ENCODE data around the gene MRM2.

The MRM2 gene

DNA sequence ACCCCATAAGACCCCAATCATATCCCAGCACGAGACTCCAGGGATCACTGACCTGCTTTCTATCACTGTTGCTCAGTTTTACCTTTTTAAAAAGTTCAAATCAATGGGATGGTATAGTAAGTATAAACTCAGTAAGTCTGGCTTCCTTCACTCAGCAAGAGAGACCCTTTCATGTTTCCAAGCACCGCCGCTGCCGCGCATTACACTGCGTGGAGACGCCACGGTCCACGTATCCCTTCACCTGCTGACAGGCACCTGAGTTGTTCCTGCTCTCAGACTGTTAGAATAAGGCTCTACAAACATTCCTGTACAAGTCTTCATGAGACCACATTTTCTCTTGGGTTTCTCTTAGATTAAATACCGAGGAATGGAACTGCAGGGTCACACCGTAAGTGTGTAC is 37.6 kb downstream of the MRM2 start:
- H3K4me1 Mint-ChIP-seq (ENCODE audit: low read depth), result peaks cover 10% of the 10 kb centered on the region
- no peak overlapping the region for H3K27ac Mint-ChIP-seq
- peaks cover 96% of the 10 kb centered on the region for H3K36me3 Mint-ChIP-seq (ENCODE audit: low read depth)
- no peaks in the 10 kb centered on the region for H3K9me3 Mint-ChIP-seq
- intact Hi-C loops (cut with micrococcal nuclease), result no loop called here
- no peak overlapping the region for H3K4me3 Mint-ChIP-seq
- H3K27me3 Mint-ChIP-seq, result no peaks in the 10 kb centered on the region

DNA sequence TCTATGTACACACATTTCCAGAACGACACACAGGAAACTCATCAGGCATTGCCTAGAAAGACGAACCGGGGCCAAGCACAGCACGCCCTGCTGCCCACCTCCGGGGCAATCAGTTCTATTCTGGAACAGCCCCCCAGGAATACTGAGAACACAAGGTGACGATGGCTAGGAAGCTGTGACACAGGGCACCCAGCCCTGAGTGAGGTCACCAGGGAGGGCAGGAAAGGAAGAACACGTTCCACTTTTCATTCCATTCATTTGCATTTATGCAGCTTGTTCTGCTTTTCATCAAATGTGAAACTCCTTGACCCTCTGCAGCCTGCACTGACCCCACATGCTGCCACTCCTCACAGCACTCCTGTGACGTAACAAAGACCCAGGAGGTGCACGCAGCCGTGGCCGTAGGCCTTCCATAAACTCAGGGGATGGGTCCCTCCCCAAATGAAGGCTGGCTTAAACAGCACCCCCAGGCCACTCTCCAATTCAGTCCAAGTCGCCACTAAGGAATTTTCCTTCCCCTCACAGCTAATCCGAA is 38.2 kb downstream of the MRM2 start:
- no peak overlapping the region for H3K4me3 Mint-ChIP-seq
- H3K27me3 Mint-ChIP-seq, result no peaks in the 10 kb centered on the region
- no peak overlapping the region for H3K27ac Mint-ChIP-seq
- peaks cover 10% of the 10 kb centered on the region for H3K4me1 Mint-ChIP-seq (ENCODE audit: low read depth)
- intact Hi-C loops (cut with micrococcal nuclease), result no loop called here
- H3K9me3 Mint-ChIP-seq, result no peaks in the 10 kb centered on the region
- peaks cover 96% of the 10 kb centered on the region for H3K36me3 Mint-ChIP-seq (ENCODE audit: low read depth)

DNA sequence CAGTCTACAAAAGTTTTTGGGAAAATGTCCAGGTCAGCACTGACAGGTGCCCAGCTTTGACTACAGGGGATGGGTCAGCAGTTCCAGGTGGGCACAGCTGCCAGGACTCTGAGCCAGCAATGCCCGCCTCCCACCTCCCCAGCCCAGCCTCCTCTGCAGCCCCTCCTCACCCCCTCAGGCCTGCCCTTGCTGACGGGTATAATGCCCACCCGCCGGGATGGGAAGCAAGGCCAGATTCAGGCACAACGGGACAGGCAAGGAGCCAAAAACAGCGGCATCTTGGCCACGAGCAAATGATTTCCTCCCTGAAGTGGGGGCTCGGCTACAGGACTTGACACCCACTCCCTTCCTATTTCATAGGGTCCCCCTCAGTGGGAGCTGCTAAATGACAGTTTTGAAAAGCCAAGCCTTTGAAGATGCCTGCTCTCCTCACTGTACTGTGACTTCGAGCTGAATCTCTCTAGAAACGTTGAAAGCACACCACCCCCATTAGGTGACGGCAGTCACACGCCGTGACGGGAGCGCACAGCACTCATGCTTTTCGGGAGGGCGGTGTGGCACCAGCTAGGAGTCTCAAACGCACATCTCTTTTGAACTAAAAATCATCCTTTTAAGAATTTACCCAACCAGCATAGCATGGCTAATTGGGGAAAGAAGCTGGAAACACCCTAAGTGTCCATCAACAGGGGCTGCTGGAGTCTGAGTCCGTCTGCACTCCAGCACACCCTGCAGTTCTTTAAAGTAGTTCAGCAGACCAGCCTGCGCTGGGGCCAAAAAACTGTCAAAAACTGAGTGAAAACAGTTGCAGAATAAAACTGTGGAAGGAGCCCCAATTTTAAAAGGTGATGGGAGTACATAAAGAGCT is 38.9 kb downstream of the MRM2 start:
- H3K4me3 Mint-ChIP-seq, result no peak overlapping the region
- H3K4me1 Mint-ChIP-seq (ENCODE audit: low read depth), result peaks cover 10% of the 10 kb centered on the region
- intact Hi-C loops (cut with micrococcal nuclease), result no loop called here
- no peaks in the 10 kb centered on the region for H3K27me3 Mint-ChIP-seq
- no peaks in the 10 kb centered on the region for H3K9me3 Mint-ChIP-seq
- no peak overlapping the region for H3K27ac Mint-ChIP-seq
- H3K36me3 Mint-ChIP-seq (ENCODE audit: low read depth), result peaks cover 96% of the 10 kb centered on the region

GRCh38 chr7:2202361-2202761 is 39.6 kb downstream of the MRM2 start:
- intact Hi-C loops (cut with micrococcal nuclease), result no loop called here
- no peak overlapping the region for H3K4me3 Mint-ChIP-seq
- H3K9me3 Mint-ChIP-seq, result no peaks in the 10 kb centered on the region
- peaks cover 96% of the 10 kb centered on the region for H3K36me3 Mint-ChIP-seq (ENCODE audit: low read depth)
- peaks cover 10% of the 10 kb centered on the region for H3K4me1 Mint-ChIP-seq (ENCODE audit: low read depth)
- no peak overlapping the region for H3K27ac Mint-ChIP-seq
- no peaks in the 10 kb centered on the region for H3K27me3 Mint-ChIP-seq

- intact Hi-C loops (cut with micrococcal nuclease), result no loop called here
- Mint-ChIP-seq H3K4me3 (no peak overlapping the region), H3K4me1 (ENCODE audit: low read depth) (peaks cover 10% of the 10 kb centered on the region), H3K9me3 (no peaks in the 10 kb centered on the region), H3K27me3 (no peaks in the 10 kb centered on the region), H3K27ac (no peak overlapping the region), H3K36me3 (ENCODE audit: low read depth) (peaks cover 96% of the 10 kb centered on the region)
These were observed 40.2 kb downstream of the MRM2 start for GRCh38 chr7:2201686-2202360.

DNA sequence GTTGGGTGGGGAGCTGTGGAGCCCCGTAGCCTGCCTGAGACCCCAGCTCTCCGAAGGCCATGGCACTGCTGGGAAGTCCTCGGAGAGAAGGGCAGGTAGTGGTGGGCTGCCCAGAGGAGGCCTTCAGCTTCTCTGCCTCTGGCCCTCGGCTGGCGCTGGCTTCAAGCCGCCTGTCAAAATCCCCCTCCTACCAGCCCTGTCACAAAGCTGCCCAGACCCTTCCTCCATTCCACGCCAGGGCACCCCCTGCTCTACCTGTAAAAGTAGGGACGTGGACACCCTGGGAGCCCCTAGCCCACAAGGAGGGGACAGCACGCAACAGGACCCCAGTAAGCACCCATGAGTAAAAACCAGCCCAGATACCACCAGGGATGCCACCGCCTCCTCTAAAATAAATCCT is 40.9 kb downstream of the MRM2 start:
- intact Hi-C loops (cut with micrococcal nuclease), result no loop called here
- Mint-ChIP-seq H3K27me3 (no peaks in the 10 kb centered on the region), H3K4me1 (ENCODE audit: low read depth) (peaks cover 10% of the 10 kb centered on the region), H3K27ac (no peak overlapping the region), H3K9me3 (peaks cover 6% of the 10 kb centered on the region), H3K36me3 (ENCODE audit: low read depth) (peaks cover 99% of the 10 kb centered on the region), H3K4me3 (no peak overlapping the region)

DNA sequence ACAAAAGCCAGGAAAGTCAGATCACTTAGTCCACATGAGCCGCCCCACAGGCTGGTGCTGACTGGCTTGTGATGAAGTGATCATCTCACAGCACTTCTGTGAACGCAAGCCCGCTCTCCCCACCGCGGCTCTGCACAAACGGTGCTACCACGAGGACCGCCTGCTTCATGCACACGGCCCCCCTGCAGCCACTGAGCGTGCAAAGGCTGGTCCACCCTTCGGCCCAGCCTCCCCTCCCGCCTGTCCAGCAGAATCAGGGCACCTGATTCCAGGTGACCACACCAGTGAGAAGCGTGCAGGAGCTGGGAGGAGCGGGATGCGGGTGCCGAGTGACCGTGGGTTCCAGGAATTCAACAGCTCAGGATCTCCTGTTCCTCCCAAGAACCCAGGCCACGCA is 41.4 kb downstream of the MRM2 start:
- H3K36me3 Mint-ChIP-seq (ENCODE audit: low read depth), result peaks cover 99% of the 10 kb centered on the region
- peaks cover 10% of the 10 kb centered on the region for H3K4me1 Mint-ChIP-seq (ENCODE audit: low read depth)
- H3K27ac Mint-ChIP-seq, result no peak overlapping the region
- H3K27me3 Mint-ChIP-seq, result no peaks in the 10 kb centered on the region
- intact Hi-C loops (cut with micrococcal nuclease), result no loop called here
- peaks cover 11% of the 10 kb centered on the region for H3K9me3 Mint-ChIP-seq
- H3K4me3 Mint-ChIP-seq, result no peak overlapping the region

DNA sequence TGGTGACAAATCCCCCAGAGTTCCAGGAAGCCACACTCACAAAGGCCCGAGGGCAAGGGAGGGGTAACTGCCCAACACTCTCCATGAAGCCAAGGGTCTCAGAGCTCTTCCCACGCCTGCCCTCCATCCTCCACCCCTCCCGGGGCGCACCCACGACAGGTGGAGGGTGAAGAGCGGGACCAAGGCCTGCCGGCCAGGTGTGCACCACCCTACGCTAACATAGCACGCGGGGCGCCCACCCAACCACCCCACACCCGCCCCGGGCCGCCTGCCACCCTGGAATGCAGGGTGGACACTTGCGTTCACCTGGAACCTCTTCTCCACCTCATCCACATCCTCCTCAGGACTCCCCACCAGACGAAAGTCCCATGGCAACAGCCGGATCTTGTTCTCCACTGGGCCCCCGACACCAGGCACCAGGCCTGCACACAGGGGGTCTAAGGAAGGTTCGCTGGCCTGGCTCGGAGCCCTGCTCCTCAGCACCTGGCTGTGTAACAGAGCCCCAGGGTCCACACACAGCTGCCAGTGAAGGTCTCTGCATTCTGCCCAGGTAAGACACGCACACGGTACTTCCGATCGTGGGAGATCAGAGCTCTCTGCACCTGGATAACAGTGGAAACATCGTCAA is 41.9 kb downstream of the MRM2 start:
- Mint-ChIP-seq H3K4me3 (no peak overlapping the region), H3K4me1 (ENCODE audit: low read depth) (peaks cover 10% of the 10 kb centered on the region), H3K9me3 (peaks cover 13% of the 10 kb centered on the region), H3K36me3 (ENCODE audit: low read depth) (peaks cover 99% of the 10 kb centered on the region), H3K27ac (no peak overlapping the region), H3K27me3 (no peaks in the 10 kb centered on the region)
- intact Hi-C loops (cut with micrococcal nuclease), result no loop called here

GRCh38 chr7:2199528-2199927 is 42.5 kb downstream of the MRM2 start:
- Mint-ChIP-seq H3K27ac (no peak overlapping the region), H3K27me3 (no peaks in the 10 kb centered on the region), H3K36me3 (ENCODE audit: low read depth) (peaks cover 95% of the 10 kb centered on the region), H3K4me3 (no peak overlapping the region), H3K4me1 (ENCODE audit: low read depth) (peaks cover 9% of the 10 kb centered on the region), H3K9me3 (peaks cover 13% of the 10 kb centered on the region)
- intact Hi-C loops (cut with micrococcal nuclease), result no loop called here

GRCh38 chr7:2198760-2199159 is 43.2 kb downstream of the MRM2 start:
- Mint-ChIP-seq H3K27ac (no peak overlapping the region), H3K9me3 (peaks cover 13% of the 10 kb centered on the region), H3K36me3 (ENCODE audit: low read depth) (peaks cover 95% of the 10 kb centered on the region), H3K27me3 (no peaks in the 10 kb centered on the region), H3K4me3 (no peak overlapping the region), H3K4me1 (ENCODE audit: low read depth) (peaks cover 2% of the 10 kb centered on the region)
- intact Hi-C loops (cut with micrococcal nuclease), result no loop called here

GRCh38 chr7:2198206-2198605 is 43.8 kb downstream of the MRM2 start:
- Mint-ChIP-seq H3K27ac (no peak overlapping the region), H3K27me3 (no peaks in the 10 kb centered on the region), H3K4me1 (ENCODE audit: low read depth) (no peaks in the 10 kb centered on the region), H3K4me3 (no peak overlapping the region), H3K36me3 (ENCODE audit: low read depth) (peaks cover 96% of the 10 kb centered on the region), H3K9me3 (peaks cover 13% of the 10 kb centered on the region)
- intact Hi-C loops (cut with micrococcal nuclease), result no loop called here

DNA sequence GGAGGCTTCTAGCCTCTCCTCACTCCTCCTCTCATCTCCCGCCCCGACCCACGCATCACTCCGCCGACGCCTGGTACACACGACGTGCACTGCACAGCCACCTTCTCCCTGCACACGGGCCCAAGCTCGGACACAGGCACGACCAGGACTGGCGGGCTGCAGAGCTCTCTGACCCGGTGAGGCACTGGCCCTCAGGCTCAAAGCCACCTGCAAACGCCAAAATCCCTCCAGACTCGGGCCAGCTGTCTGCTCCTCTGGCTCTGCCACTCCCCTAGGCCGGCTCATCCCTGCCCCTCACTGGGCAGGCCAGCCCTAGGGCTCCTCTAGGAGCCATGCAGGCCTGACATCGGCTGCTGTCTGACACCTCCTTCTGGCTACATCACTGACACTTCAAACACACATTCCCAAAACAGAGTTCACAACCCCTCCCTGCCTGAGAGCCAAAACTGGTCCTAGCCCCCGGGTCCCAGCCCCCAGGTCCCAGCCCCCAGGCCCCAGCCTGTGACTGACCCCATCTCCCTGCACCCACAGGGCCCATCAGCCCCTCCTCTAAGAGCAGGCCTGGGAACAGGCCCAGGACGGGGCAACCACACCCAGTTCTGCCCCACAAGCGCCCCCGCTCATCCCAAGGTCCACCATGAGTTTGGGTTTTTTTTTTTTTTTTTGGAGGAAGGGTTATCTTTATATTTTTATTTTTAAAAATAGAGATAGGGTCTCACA is 44.4 kb downstream of the MRM2 start:
- Mint-ChIP-seq H3K4me3 (no peak overlapping the region), H3K36me3 (ENCODE audit: low read depth) (peaks cover 95% of the 10 kb centered on the region), H3K4me1 (ENCODE audit: low read depth) (no peaks in the 10 kb centered on the region), H3K27me3 (no peaks in the 10 kb centered on the region), H3K27ac (no peak overlapping the region), H3K9me3 (peaks cover 13% of the 10 kb centered on the region)
- intact Hi-C loops (cut with micrococcal nuclease), result no loop called here

- no peak overlapping the region for H3K4me3 Mint-ChIP-seq
- peaks cover 95% of the 10 kb centered on the region for H3K36me3 Mint-ChIP-seq (ENCODE audit: low read depth)
- H3K9me3 Mint-ChIP-seq, result peaks cover 13% of the 10 kb centered on the region
- no peaks in the 10 kb centered on the region for H3K4me1 Mint-ChIP-seq (ENCODE audit: low read depth)
- no peak overlapping the region for H3K27ac Mint-ChIP-seq
- no peaks in the 10 kb centered on the region for H3K27me3 Mint-ChIP-seq
- intact Hi-C loops (cut with micrococcal nuclease), result no loop called here
These were observed 45.3 kb downstream of the MRM2 start for GRCh38 chr7:2196381-2197378.
